ENCODE measurements around the gene HOXA7. TPM values are rescaled to one million over a fixed set of nuclear protein-coding genes. Genes with fewer than 3 reads are reported as not detected.

The HOXA7 gene
- total RNA-seq, 4 donors from 2014 or later, result 0.26 to 9.1 (median 5.2) TPM

- H3K27me3 ChIP-seq, result no peaks in the 10 kb centered on the region
- intact Hi-C loops (cut with DNase I; ENCODE audit: low total_unique reads), result no loop called here
- H3K36me3 ChIP-seq, result no peaks in the 10 kb centered on the region
- H3K4me3 ChIP-seq, result peak overlapping the region; percentile 59 to 79
- H3K4me1 ChIP-seq, result peaks cover 0 to 4% of the 10 kb centered on the region in 2 donors
- TF ChIP-seq, protein P1, sequence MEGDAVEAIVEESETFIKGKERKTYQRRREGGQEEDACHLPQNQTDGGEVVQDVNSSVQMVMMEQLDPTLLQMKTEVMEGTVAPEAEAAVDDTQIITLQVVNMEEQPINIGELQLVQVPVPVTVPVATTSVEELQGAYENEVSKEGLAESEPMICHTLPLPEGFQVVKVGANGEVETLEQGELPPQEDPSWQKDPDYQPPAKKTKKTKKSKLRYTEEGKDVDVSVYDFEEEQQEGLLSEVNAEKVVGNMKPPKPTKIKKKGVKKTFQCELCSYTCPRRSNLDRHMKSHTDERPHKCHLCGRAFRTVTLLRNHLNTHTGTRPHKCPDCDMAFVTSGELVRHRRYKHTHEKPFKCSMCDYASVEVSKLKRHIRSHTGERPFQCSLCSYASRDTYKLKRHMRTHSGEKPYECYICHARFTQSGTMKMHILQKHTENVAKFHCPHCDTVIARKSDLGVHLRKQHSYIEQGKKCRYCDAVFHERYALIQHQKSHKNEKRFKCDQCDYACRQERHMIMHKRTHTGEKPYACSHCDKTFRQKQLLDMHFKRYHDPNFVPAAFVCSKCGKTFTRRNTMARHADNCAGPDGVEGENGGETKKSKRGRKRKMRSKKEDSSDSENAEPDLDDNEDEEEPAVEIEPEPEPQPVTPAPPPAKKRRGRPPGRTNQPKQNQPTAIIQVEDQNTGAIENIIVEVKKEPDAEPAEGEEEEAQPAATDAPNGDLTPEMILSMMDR (IDR thresholded peaks at IDR 0.05), result no peak
- no peak for TF ChIP-seq POLR2A (IDR thresholded peaks at IDR 0.05)
- peak in 1 of 2 donors; percentile 49 for DNase-seq
- H3K9me3 ChIP-seq, result no peaks in the 10 kb centered on the region
- H3K27ac ChIP-seq, result peak overlapping the region; percentile 93 to 95
Measured at GRCh38 chr7:27156916-27157701, 634 bp upstream of the HOXA7 start.

GRCh38 chr7:27155816-27156507 lies 513 bp downstream of the HOXA7 start:
- peak overlapping the region; percentile 93 to 95 for H3K27ac ChIP-seq
- intact Hi-C loops (cut with DNase I; ENCODE audit: low total_unique reads), result no loop called here
- no peaks in the 10 kb centered on the region for H3K9me3 ChIP-seq
- DNase-seq, result peak; percentile 43 to 54
- no peaks in the 10 kb centered on the region for H3K27me3 ChIP-seq
- peaks cover 0 to 4% of the 10 kb centered on the region in 2 donors for H3K4me1 ChIP-seq
- TF ChIP-seq, protein P1 (IDR thresholded peaks at IDR 0.05), result no peak
- TF ChIP-seq POLR2A (IDR thresholded peaks at IDR 0.05), result no peak
- peak overlapping the region; percentile 59 to 79 for H3K4me3 ChIP-seq
- H3K36me3 ChIP-seq, result no peaks in the 10 kb centered on the region

GRCh38 chr7:27154901-27155815 lies 1.3 kb downstream of the HOXA7 start:
- Histone ChIP-seq H3K4me3 (peak overlapping the region; percentile 59 to 79), H3K27me3 (no peaks in the 10 kb centered on the region)

DNA sequence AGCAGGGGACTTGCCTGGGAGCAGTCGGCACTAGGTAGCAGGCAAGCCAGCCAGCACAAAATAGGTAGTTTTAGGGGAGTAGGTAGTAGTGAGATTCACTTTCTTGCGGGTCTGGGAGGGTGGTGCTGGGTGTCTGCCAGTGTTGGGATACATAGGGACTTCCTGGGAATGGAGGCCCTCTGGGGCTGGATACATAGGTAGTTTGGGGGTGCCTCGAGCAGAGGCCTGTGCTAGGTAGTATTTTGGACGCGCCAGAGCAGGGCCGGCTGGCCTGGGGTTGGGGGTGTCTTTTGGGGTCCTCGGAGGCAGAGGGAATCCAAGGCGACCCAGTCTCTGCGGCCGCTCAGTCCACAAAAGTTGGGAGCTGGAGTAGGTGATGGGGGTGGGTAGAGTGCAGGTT lies 2.1 kb downstream of the HOXA7 start:
- Histone ChIP-seq H3K9me3 (no peaks in the 10 kb centered on the region), H3K27me3 (no peaks in the 10 kb centered on the region), H3K4me1 (peaks cover 0 to 4% of the 10 kb centered on the region in 2 donors), H3K27ac (peak overlapping the region in 1 of 2 donors; percentile 96), H3K4me3 (no peak overlapping the region), H3K36me3 (no peaks in the 10 kb centered on the region)
- peak in 1 of 2 donors; percentile 23 for DNase-seq
- no peak for TF ChIP-seq POLR2A (IDR thresholded peaks at IDR 0.05)
- TF ChIP-seq, protein P1 (IDR thresholded peaks at IDR 0.05), result no peak
- intact Hi-C loops (cut with DNase I; ENCODE audit: low total_unique reads), result no loop called here

More at GRCh38 chr7:27154901-27155815, 1.3 kb downstream of the HOXA7 start:
- Histone ChIP-seq H3K36me3 (no peaks in the 10 kb centered on the region), H3K27ac (peak overlapping the region; percentile 93 to 95), H3K4me1 (peaks cover 0 to 4% of the 10 kb centered on the region in 2 donors), H3K9me3 (no peaks in the 10 kb centered on the region)
- intact Hi-C loops (cut with DNase I; ENCODE audit: low total_unique reads), result no loop called here
- peak; percentile 31 to 45 for DNase-seq
- TF ChIP-seq, protein P1 (IDR thresholded peaks at IDR 0.05), result no peak
- no peak for TF ChIP-seq POLR2A (IDR thresholded peaks at IDR 0.05)
